Measurements from ENCODE around the gene OSBPL9. TPM values are rescaled to one million over a fixed set of nuclear protein-coding genes. Genes with fewer than 3 reads are reported as not detected.

OSBPL9 gene
- total RNA-seq, 1 experiment from 2014 or later, result 67.6 TPM

DNA sequence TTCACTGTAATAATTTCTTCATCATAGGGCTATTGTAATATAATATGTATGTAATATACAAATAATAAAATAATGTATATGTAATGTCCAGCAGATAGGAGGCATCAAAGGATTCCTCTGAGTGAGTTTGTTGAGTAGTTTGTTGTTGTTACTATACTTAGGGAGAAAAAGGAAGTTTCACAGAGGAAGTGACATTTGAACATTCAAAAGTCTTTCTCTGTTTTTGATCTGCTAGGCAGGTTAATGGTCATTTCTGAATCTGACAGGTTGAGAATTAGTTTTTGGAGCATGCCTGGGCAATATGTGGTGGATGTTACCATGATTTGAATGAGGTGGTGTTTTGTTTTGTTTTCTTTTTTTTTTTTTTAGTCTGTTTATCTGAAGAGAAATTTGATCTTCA, 159.5 kb downstream of the OSBPL9 start:
- CTCF ChIA-PET, result no interaction called here
- no peaks in the 10 kb centered on the region for H3K27me3 Mint-ChIP-seq (ENCODE audit: unreplicated experiment)
- DNase-seq, result no peak
- no TSS peak for BruUV-seq (replicated peaks)
- intact Hi-C loops (cut with micrococcal nuclease; ENCODE audit: unreplicated experiment), result no loop called here
- no peak overlapping the region for H3K27ac Mint-ChIP-seq (ENCODE audit: unreplicated experiment)
- TF ChIP-seq CTCF (IDR thresholded peaks at IDR 0.05; ENCODE audit: unreplicated experiment), result no peak
- peaks cover 27% of the 10 kb centered on the region for H3K36me3 Mint-ChIP-seq (ENCODE audit: insufficient read depth, unreplicated experiment)
- H3K9me3 Mint-ChIP-seq (ENCODE audit: low read depth, unreplicated experiment), result no peaks in the 10 kb centered on the region
- H3K4me1 Mint-ChIP-seq (ENCODE audit: low read depth, unreplicated experiment), result no peaks in the 10 kb centered on the region
- no peak overlapping the region for H3K4me3 Mint-ChIP-seq (ENCODE audit: low read depth, unreplicated experiment)

DNA sequence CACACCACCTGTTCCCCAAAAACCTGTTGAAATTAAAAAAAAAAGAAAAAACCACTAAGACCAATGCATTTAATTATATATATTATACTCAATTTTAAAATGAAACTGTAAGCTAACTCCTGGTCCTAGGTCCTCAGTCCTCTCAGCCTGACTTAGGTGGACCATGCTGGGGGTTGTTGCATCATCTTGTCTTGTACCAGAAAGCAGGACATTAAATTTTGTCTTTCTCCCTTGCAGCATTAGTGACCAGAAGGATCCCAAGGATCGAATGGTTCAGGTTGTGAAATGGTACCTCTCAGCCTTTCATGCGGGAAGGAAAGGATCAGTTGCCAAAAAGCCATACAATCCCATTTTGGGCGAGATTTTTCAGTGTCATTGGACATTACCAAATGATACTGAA, 164.0 kb downstream of the OSBPL9 start:
- TF ChIP-seq CTCF (IDR thresholded peaks at IDR 0.05; ENCODE audit: unreplicated experiment), result no peak
- BruUV-seq (replicated peaks), result no TSS peak
- Mint-ChIP-seq H3K4me3 (ENCODE audit: low read depth, unreplicated experiment) (no peak overlapping the region), H3K4me1 (ENCODE audit: low read depth, unreplicated experiment) (no peaks in the 10 kb centered on the region), H3K9me3 (ENCODE audit: low read depth, unreplicated experiment) (no peaks in the 10 kb centered on the region), H3K27ac (ENCODE audit: unreplicated experiment) (no peak overlapping the region), H3K27me3 (ENCODE audit: unreplicated experiment) (no peaks in the 10 kb centered on the region), H3K36me3 (ENCODE audit: insufficient read depth, unreplicated experiment) (peaks cover 40% of the 10 kb centered on the region)
- CTCF ChIA-PET, result no interaction called here
- intact Hi-C loops (cut with micrococcal nuclease; ENCODE audit: unreplicated experiment), result no loop called here
- DNase-seq, result no peak

DNA sequence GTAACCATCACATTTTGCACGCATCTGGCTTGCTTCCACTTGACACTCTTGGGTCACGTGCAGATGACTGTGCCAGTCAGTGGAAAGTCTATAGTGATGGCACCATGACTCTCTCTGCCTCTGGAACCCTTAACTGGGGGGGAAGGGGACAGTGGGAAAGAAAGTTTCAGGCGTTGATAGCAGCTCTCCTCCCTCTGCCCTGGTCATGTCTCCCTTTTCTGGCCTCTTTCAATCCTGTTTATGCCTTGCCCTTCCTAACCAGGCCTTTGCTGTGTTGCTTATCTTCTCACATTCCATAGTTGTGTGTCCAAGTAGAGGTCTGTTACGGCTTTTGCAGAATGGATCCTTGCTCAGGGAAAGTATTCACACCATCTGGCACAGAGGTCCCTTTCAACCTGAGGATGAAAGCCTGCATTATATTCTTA, 168.1 kb downstream of the OSBPL9 start:
- intact Hi-C loops (cut with micrococcal nuclease; ENCODE audit: unreplicated experiment), result no loop called here
- CTCF ChIA-PET, result no interaction called here
- no peaks in the 10 kb centered on the region for H3K4me1 Mint-ChIP-seq (ENCODE audit: low read depth, unreplicated experiment)

GRCh38 chr1:51788938-51789337, 172.0 kb downstream of the OSBPL9 start:
- Mint-ChIP-seq H3K27me3 (ENCODE audit: unreplicated experiment) (no peaks in the 10 kb centered on the region), H3K36me3 (ENCODE audit: insufficient read depth, unreplicated experiment) (peaks cover 88% of the 10 kb centered on the region), H3K4me1 (ENCODE audit: low read depth, unreplicated experiment) (no peaks in the 10 kb centered on the region), H3K9me3 (ENCODE audit: low read depth, unreplicated experiment) (no peaks in the 10 kb centered on the region), H3K4me3 (ENCODE audit: low read depth, unreplicated experiment) (no peak overlapping the region), H3K27ac (ENCODE audit: unreplicated experiment) (no peak overlapping the region)
- CTCF ChIA-PET, result no interaction called here
- no peak for DNase-seq
- no TSS peak for BruUV-seq (replicated peaks)
- TF ChIP-seq CTCF (IDR thresholded peaks at IDR 0.05; ENCODE audit: unreplicated experiment), result no peak
- intact Hi-C loops (cut with micrococcal nuclease; ENCODE audit: unreplicated experiment), result no loop called here

More for the DNA sequence above, 168.1 kb downstream of the OSBPL9 start:
- no peak for TF ChIP-seq CTCF (IDR thresholded peaks at IDR 0.05; ENCODE audit: unreplicated experiment)
- Mint-ChIP-seq H3K4me3 (ENCODE audit: low read depth, unreplicated experiment) (no peak overlapping the region), H3K27me3 (ENCODE audit: unreplicated experiment) (no peaks in the 10 kb centered on the region), H3K27ac (ENCODE audit: unreplicated experiment) (peak overlapping the region; percentile 76), H3K9me3 (ENCODE audit: low read depth, unreplicated experiment) (no peaks in the 10 kb centered on the region), H3K36me3 (ENCODE audit: insufficient read depth, unreplicated experiment) (peaks cover 60% of the 10 kb centered on the region)
- no TSS peak for BruUV-seq (replicated peaks)
- DNase-seq, result no peak

Data from Calu3 (cell line).